ENCODE results near the gene MBTD1.

MBTD1 gene

DNA sequence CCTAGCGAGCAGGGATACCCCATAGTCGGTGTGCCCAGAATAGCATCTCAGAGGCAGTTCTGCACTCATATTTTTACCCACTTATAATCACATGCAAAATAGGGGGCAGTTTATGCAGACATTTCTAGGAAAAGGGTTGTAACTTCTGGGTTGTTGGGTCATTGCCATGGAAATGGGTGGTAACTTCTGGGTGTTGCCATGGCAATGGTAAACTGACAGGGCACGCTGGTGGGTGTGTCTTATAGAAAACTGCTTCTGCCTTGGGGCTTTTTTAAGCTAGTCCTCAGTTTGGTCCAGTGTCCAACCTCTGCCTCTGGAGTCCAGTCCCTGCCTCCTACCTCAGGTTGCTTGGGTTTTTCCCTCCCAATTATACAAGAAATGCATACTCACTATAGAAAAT lies 131.8 kb downstream of the MBTD1 start:
- no peak overlapping the region for H3K4me3 ChIP-seq (ENCODE audit: low read depth, low read length)
- TF ChIP-seq, protein P1, sequence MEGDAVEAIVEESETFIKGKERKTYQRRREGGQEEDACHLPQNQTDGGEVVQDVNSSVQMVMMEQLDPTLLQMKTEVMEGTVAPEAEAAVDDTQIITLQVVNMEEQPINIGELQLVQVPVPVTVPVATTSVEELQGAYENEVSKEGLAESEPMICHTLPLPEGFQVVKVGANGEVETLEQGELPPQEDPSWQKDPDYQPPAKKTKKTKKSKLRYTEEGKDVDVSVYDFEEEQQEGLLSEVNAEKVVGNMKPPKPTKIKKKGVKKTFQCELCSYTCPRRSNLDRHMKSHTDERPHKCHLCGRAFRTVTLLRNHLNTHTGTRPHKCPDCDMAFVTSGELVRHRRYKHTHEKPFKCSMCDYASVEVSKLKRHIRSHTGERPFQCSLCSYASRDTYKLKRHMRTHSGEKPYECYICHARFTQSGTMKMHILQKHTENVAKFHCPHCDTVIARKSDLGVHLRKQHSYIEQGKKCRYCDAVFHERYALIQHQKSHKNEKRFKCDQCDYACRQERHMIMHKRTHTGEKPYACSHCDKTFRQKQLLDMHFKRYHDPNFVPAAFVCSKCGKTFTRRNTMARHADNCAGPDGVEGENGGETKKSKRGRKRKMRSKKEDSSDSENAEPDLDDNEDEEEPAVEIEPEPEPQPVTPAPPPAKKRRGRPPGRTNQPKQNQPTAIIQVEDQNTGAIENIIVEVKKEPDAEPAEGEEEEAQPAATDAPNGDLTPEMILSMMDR (IDR thresholded peaks at IDR 0.05; ENCODE audit: borderline replicate concordance, insufficient read depth, low read depth, low read length): no peak

Data from GM12875 (cell line).